Effector CD8-positive, alpha-beta T cell (primary cell): ENCODE results near the gene TEAD4.
A peak's percentile ranks its signal among the peaks of the same experiment; 100 is the strongest.

Source experiments
- DNase-seq: peaks from one replicate; lab custom pipeline; 2025; lab: John Stamatoyannopoulos, UW

Gene TEAD4

GRCh38 chr12:3032770-3033538 is 73.8 kb downstream of the TEAD4 start:
- no peak for DNase-seq

GRCh38 chr12:3033539-3033867 is 74.3 kb downstream of the TEAD4 start:
- no peak for DNase-seq

GRCh38 chr12:3034067-3034750 is 75.0 kb downstream of the TEAD4 start:
- DNase-seq, result no peak

- DNase-seq, result no peak
Measured at GRCh38 chr12:3035171-3035570, 76.0 kb downstream of the TEAD4 start.

GRCh38 chr12:3035815-3036702 is 76.9 kb downstream of the TEAD4 start:
- no peak for DNase-seq

GRCh38 chr12:3036901-3037600 is 77.9 kb downstream of the TEAD4 start:
- DNase-seq, result no peak

GRCh38 chr12:3038166-3038565 is 79.0 kb downstream of the TEAD4 start:
- DNase-seq, result no peak

- no peak for DNase-seq
Measured at GRCh38 chr12:3038926-3039510, 79.8 kb downstream of the TEAD4 start.

GRCh38 chr12:3040026-3040656 is 80.9 kb downstream of the TEAD4 start:
- DNase-seq, result no peak

GRCh38 chr12:3040663-3041544 is 81.7 kb downstream of the TEAD4 start:
- DNase-seq, result no peak

- peak; percentile 5 for DNase-seq
Measured at GRCh38 chr12:3041558-3042164, 82.5 kb downstream of the TEAD4 start.

- no peak for DNase-seq
Measured at GRCh38 chr12:3042394-3042793, 83.2 kb downstream of the TEAD4 start.

GRCh38 chr12:3042826-3043225 is 83.6 kb downstream of the TEAD4 start:
- no peak for DNase-seq

GRCh38 chr12:3043406-3043805 is 84.2 kb downstream of the TEAD4 start:
- no peak for DNase-seq

- no peak for DNase-seq
Measured at GRCh38 chr12:3044141-3044630, 85.0 kb downstream of the TEAD4 start.

- no peak for DNase-seq
Measured at GRCh38 chr12:3045494-3045893, 86.3 kb downstream of the TEAD4 start.

- no peak for DNase-seq
Measured at GRCh38 chr12:3045989-3046388, 86.8 kb downstream of the TEAD4 start.

GRCh38 chr12:3046441-3047200 is 87.4 kb downstream of the TEAD4 start:
- no peak for DNase-seq

GRCh38 chr12:3047961-3048360 is 88.8 kb downstream of the TEAD4 start:
- DNase-seq, result no peak
